OCI-LY7 (cell line): ENCODE results near the gene PARP3. TPM values are rescaled to one million over a fixed set of nuclear protein-coding genes. Genes with fewer than 3 reads are reported as not detected.

ENCODE experiments used
- BruUV-seq: library from RNA; stranded (reverse); fragments of 400-500 nt; replicated peaks from 2 replicates; lab custom pipeline; 2021; lab: Mats Ljungman, UMichigan
- CTCF ChIA-PET: fragments of 300-600 bp; sonication (Branson Sonifier 250); formaldehyde crosslinking; loops from one replicate; lab custom pipeline; 2022; ENCODE audit warnings: antibody characterized with exemption; ENCODE audit not compliant: unreplicated experiment; lab: Charles Lee
- POLR2A ChIA-PET: fragments of 300-600 bp; sonication (Branson Sonifier 250); formaldehyde crosslinking; loops from one replicate; lab custom pipeline; 2022; ENCODE audit warnings: antibody characterized with exemption; lab: Charles Lee
- DNase-seq: peaks from one replicate; pipeline ENCODE4 v3.0.0-alpha.2; 2015; ENCODE audit warnings: low spot score
- H2AFZ ChIP-seq: fragments of 200-600 bp; sonication (generic), shearing (Covaris generic); 2 replicates; pipeline ENCODE4 v1.6.1; 2014; ENCODE audit warnings: mild to moderate bottlenecking, antibody characterized with exemption, low read length, moderate library complexity
- H3K27ac ChIP-seq: fragments of 200-600 bp; sonication (generic); 2 replicates; pipeline ENCODE4 v1.5.1; 2014; ENCODE audit warnings: mixed run types, low read depth, mild to moderate bottlenecking, moderate library complexity, low read length, inconsistent platforms; ENCODE audit not compliant: poor library complexity, severe bottlenecking
- H3K36me3 ChIP-seq: fragments of 200-600 bp; sonication (generic); 2 replicates; pipeline ENCODE4 v1.6.1; 2014; ENCODE audit warnings: mild to moderate bottlenecking, antibody characterized with exemption, low read length, moderate library complexity, mixed read lengths; ENCODE audit not compliant: insufficient read depth
- H3K4me1 ChIP-seq: fragments of 200-600 bp; sonication (generic); 2 replicates; pipeline ENCODE4 v1.5.1; 2014; ENCODE audit warnings: mild to moderate bottlenecking, low read length; ENCODE audit not compliant: insufficient read depth, poor library complexity, severe bottlenecking
- H3K4me2 ChIP-seq: fragments of 200-600 bp; sonication (generic); 2 replicates; pipeline ENCODE4 v1.6.1; 2014; ENCODE audit warnings: mild to moderate bottlenecking, low read length
- H3K4me3 ChIP-seq: fragments of 200-600 bp; sonication (generic); 2 replicates; pipeline ENCODE4 v1.5.1; 2014; ENCODE audit warnings: mild to moderate bottlenecking, low read depth, low read length; ENCODE audit not compliant: poor library complexity, severe bottlenecking
- H3K79me2 ChIP-seq: fragments of 200-600 bp; sonication (generic); 2 replicates; pipeline ENCODE4 v1.6.1; 2016; ENCODE audit warnings: low read depth, mild to moderate bottlenecking, low read length, moderate library complexity, mixed read lengths; ENCODE audit not compliant: insufficient read depth
- H3K9me2 ChIP-seq: fragments of 200-600 bp; sonication (generic); 2 replicates; pipeline ENCODE4 v1.6.1; 2016; ENCODE audit warnings: mild to moderate bottlenecking, low read length, mixed read lengths; ENCODE audit not compliant: insufficient read depth
- H3K9me3 ChIP-seq: fragments of 200-600 bp; sonication (generic); 2 replicates; pipeline ENCODE4 v1.6.1; 2014; ENCODE audit warnings: mild to moderate bottlenecking, mixed run types, low read length, mixed read lengths
- H4K20me1 ChIP-seq: fragments of 200-600 bp; sonication (generic); 2 replicates; pipeline ENCODE4 v1.6.1; 2014; ENCODE audit warnings: mild to moderate bottlenecking, antibody characterized with exemption, low read length, moderate library complexity, mixed read lengths; ENCODE audit not compliant: insufficient read depth
- EZH2phosphoT487 ChIP-seq: fragments of 200-600 bp; sonication (generic); IDR thresholded peaks from 2 replicates; pipeline ENCODE4 v1.6.1; 2018; ENCODE audit warnings: low read depth, borderline replicate concordance, mild to moderate bottlenecking, mixed run types, antibody characterized with exemption, low read length, moderate library complexity, mixed read lengths
- intact Hi-C: fragments of 100-400 bp; cut with micrococcal nuclease; formaldehyde crosslinking; loops from one replicate; pipeline ENCODE4 v1.10.0; 2022; ENCODE audit not compliant: unreplicated experiment
- total RNA-seq, 2 experiments: library from RNA; depleted of rRNA in 1 of 2; stranded (reverse); fragments of >200 nt in 1 of 2; shearing (Covaris generic) in 1 of 2; gene quantifications; 2 replicates each; pipeline ENCODE4 v1.2.3, GENCODE V29; 2014 to 2022
- TF ChIP-seq, protein P1 (sequence below): fragments of 200-600 bp; sonication (generic); conservative IDR thresholded peaks from 2 replicates; pipeline ENCODE4 v1.5.1; 2014; ENCODE audit warnings: mild to moderate bottlenecking, antibody characterized with exemption, low read length, moderate library complexity, mixed read lengths

Gene PARP3
- total RNA-seq, 2 experiments from 2014 or later, result 11.9 to 12.0 TPM

GRCh38 chr3:51949121-51949520, 7.0 kb downstream of the PARP3 start:
- H3K4me3 ChIP-seq, result no peak overlapping the region
- no peaks in the 10 kb centered on the region for H3K9me3 ChIP-seq
- no peaks in the 10 kb centered on the region for H3K9me2 ChIP-seq
- H3K4me2 ChIP-seq, result no peak overlapping the region
- intact Hi-C loops, result no loop called here
- no peak for DNase-seq
- no peak overlapping the region for H2AFZ ChIP-seq
- H4K20me1 ChIP-seq, result no peaks in the 10 kb centered on the region
- no peak overlapping the region for H3K27ac ChIP-seq
- TF ChIP-seq, protein P1, sequence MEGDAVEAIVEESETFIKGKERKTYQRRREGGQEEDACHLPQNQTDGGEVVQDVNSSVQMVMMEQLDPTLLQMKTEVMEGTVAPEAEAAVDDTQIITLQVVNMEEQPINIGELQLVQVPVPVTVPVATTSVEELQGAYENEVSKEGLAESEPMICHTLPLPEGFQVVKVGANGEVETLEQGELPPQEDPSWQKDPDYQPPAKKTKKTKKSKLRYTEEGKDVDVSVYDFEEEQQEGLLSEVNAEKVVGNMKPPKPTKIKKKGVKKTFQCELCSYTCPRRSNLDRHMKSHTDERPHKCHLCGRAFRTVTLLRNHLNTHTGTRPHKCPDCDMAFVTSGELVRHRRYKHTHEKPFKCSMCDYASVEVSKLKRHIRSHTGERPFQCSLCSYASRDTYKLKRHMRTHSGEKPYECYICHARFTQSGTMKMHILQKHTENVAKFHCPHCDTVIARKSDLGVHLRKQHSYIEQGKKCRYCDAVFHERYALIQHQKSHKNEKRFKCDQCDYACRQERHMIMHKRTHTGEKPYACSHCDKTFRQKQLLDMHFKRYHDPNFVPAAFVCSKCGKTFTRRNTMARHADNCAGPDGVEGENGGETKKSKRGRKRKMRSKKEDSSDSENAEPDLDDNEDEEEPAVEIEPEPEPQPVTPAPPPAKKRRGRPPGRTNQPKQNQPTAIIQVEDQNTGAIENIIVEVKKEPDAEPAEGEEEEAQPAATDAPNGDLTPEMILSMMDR, result no peak
- no peak for TF ChIP-seq EZH2phosphoT487
- ChIA-PET CTCF (no interaction called here), POLR2A (no interaction called here)
- H3K79me2 ChIP-seq, result no peaks in the 10 kb centered on the region
- H3K36me3 ChIP-seq, result no peaks in the 10 kb centered on the region
- no TSS peak for BruUV-seq
- no peaks in the 10 kb centered on the region for H3K4me1 ChIP-seq

DNA sequence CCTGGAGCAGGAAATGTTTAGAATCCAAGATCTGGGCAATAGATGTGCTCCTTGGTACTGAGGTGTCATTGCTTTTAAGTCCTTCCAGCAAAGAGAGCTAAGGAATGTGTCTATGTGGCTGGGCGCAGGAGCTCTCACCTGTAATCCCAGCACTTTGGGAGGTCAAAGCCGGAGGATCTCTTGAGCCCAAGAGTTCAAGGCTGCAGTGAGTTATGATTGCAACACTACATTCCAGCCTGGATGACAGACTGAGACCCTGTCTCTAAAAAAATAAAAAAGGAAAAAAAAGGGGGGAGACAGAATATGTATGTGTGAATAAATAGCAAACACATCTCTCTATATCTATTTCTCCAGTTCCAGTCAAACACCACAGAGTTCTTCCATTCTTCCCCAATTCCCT, 8.7 kb downstream of the PARP3 start:
- no peak for TF ChIP-seq EZH2phosphoT487
- TF ChIP-seq, protein P1, result no peak
- Histone ChIP-seq H3K4me2 (no peak overlapping the region), H3K79me2 (no peaks in the 10 kb centered on the region), H3K9me3 (no peaks in the 10 kb centered on the region), H3K27ac (no peak overlapping the region), H4K20me1 (no peaks in the 10 kb centered on the region), H3K9me2 (no peaks in the 10 kb centered on the region), H3K4me3 (no peak overlapping the region), H3K36me3 (no peaks in the 10 kb centered on the region), H3K4me1 (no peaks in the 10 kb centered on the region), H2AFZ (no peak overlapping the region)
- POLR2A ChIA-PET, result interaction anchor here (0.7 kb wide), 1 partner anchor 317 kb away, joined by 3 read pairs; no protein-coding TSS in a partner anchor
- no TSS peak for BruUV-seq
- intact Hi-C loops, result no loop called here
- CTCF ChIA-PET, result interaction anchor here (0.9 kb wide), 1 partner anchor 8 kb away, joined by 3 read pairs; no protein-coding TSS in a partner anchor
- no peak for DNase-seq

- no TSS peak for BruUV-seq
Measured at GRCh38 chr3:51953445-51953844, 11.3 kb downstream of the PARP3 start.

More at GRCh38 chr3:51953445-51953844, 11.3 kb downstream of the PARP3 start:
- no peak overlapping the region for H3K27ac ChIP-seq
- POLR2A ChIA-PET, result no interaction called here
- no peaks in the 10 kb centered on the region for H3K36me3 ChIP-seq
- H3K79me2 ChIP-seq, result no peaks in the 10 kb centered on the region
- TF ChIP-seq, protein P1, result no peak
- no peak for TF ChIP-seq EZH2phosphoT487
- no peak overlapping the region for H3K4me3 ChIP-seq
- intact Hi-C loops, result no loop called here
- H4K20me1 ChIP-seq, result no peaks in the 10 kb centered on the region
- H2AFZ ChIP-seq, result no peak overlapping the region
- peaks cover 3% of the 10 kb centered on the region for H3K4me1 ChIP-seq
- no peaks in the 10 kb centered on the region for H3K9me2 ChIP-seq
- CTCF ChIA-PET, result no interaction called here
- H3K9me3 ChIP-seq, result no peaks in the 10 kb centered on the region
- DNase-seq, result no peak
- H3K4me2 ChIP-seq, result no peak overlapping the region
